ENCODE data around the gene CSDE1. TPM values are rescaled to one million over a fixed set of nuclear protein-coding genes. Genes with fewer than 3 reads are reported as not detected.

Gene CSDE1
- total and polyA plus RNA-seq, 10 donors = 102 to 1,126 (median 426) TPM

GRCh38 chr1:114746450-114747121 is 11.2 kb downstream of the CSDE1 start:
- Histone ChIP-seq H3K36me3 (peaks cover 0 to 92% (median 50%) of the 10 kb centered on the region in 6 donors), H3K9me3 (no peaks in the 10 kb centered on the region), H3K27ac (no peak overlapping the region), H3K4me3 (no peak overlapping the region), H3K27me3 (replicated peaks in 1 of 7) (no peaks in the 10 kb centered on the region), H3K4me1 (peaks cover 15 to 100% (median 73%) of the 10 kb centered on the region in 6 donors)
- TF ChIP-seq POLR2AphosphoS5 (IDR thresholded peaks at IDR 0.05) (no peak), POLR2A (IDR thresholded peaks at IDR 0.05) (no peak), CTCF (IDR thresholded peaks at IDR 0.05 in 8 of 11, conservative IDR thresholded peaks at IDR 0.05 in 3 of 11) (no peak)
- no peak for DNase-seq
- WGBS, 5 donors = 75 to 86% (median 81%) methylated on average over 6 of the region's 6 CpGs
- intact Hi-C loops (cut with DNase I; ENCODE audit: low total_unique reads) = no loop called here

GRCh38 chr1:114745291-114745690 is 12.5 kb downstream of the CSDE1 start:
- H3K4me1 ChIP-seq = peaks cover 4 to 99% (median 63%) of the 10 kb centered on the region in 6 donors
- H3K9me3 ChIP-seq = no peaks in the 10 kb centered on the region
- peaks cover 0 to 100% (median 52%) of the 10 kb centered on the region in 6 donors for H3K36me3 ChIP-seq
- H3K27ac ChIP-seq = no peak overlapping the region
- DNase-seq = no peak
- 46 to 70% (median 58%) methylated on average over 2 of the region's 2 CpGs for WGBS, 5 donors
- no peak overlapping the region for H3K4me3 ChIP-seq
- no peaks in the 10 kb centered on the region for H3K27me3 ChIP-seq (replicated peaks in 1 of 7)
- TF ChIP-seq CTCF (IDR thresholded peaks at IDR 0.05 in 8 of 11, conservative IDR thresholded peaks at IDR 0.05 in 3 of 11) (no peak), POLR2AphosphoS5 (IDR thresholded peaks at IDR 0.05) (no peak), POLR2A (IDR thresholded peaks at IDR 0.05) (no peak)
- intact Hi-C loops (cut with DNase I; ENCODE audit: low total_unique reads) = no loop called here

GRCh38 chr1:114741963-114742746 is 15.6 kb downstream of the CSDE1 start:
- 95 to 97% (median 96%) methylated on average over 11 of the region's 11 CpGs for WGBS, 5 donors
- no peaks in the 10 kb centered on the region for H3K9me3 ChIP-seq
- TF ChIP-seq POLR2AphosphoS5 (IDR thresholded peaks at IDR 0.05) = no peak
- TF ChIP-seq CTCF (IDR thresholded peaks at IDR 0.05 in 8 of 11, conservative IDR thresholded peaks at IDR 0.05 in 3 of 11) = no peak
- TF ChIP-seq POLR2A (IDR thresholded peaks at IDR 0.05) = no peak
- no peak overlapping the region for H3K27ac ChIP-seq
- H3K27me3 ChIP-seq (replicated peaks in 1 of 7) = no peaks in the 10 kb centered on the region
- intact Hi-C loops (cut with DNase I; ENCODE audit: low total_unique reads) = no loop called here
- no peak for DNase-seq
- H3K36me3 ChIP-seq = peaks cover 0 to 100% (median 56%) of the 10 kb centered on the region in 6 donors
- H3K4me1 ChIP-seq = peaks cover 0 to 74% (median 34%) of the 10 kb centered on the region in 6 donors
- H3K4me3 ChIP-seq = no peak overlapping the region

- DNase-seq = no peak
- no peak for TF ChIP-seq POLR2AphosphoS5 (IDR thresholded peaks at IDR 0.05)
- no peak for TF ChIP-seq POLR2A (IDR thresholded peaks at IDR 0.05)
- TF ChIP-seq CTCF (IDR thresholded peaks at IDR 0.05 in 8 of 11, conservative IDR thresholded peaks at IDR 0.05 in 3 of 11) = no peak
- Histone ChIP-seq H3K4me1 (peaks cover 0 to 55% (median 18%) of the 10 kb centered on the region in 6 donors), H3K27ac (no peak overlapping the region), H3K9me3 (no peaks in the 10 kb centered on the region), H3K27me3 (replicated peaks in 1 of 7) (no peaks in the 10 kb centered on the region), H3K4me3 (no peak overlapping the region), H3K36me3 (peaks cover 0 to 100% (median 64%) of the 10 kb centered on the region in 6 donors)
- 92 to 100% (median 94%) methylated on average over 1 of the region's 1 CpG for WGBS, 5 donors
- intact Hi-C loops (cut with DNase I; ENCODE audit: low total_unique reads) = no loop called here
These were observed 17.5 kb downstream of the CSDE1 start for GRCh38 chr1:114740331-114740730.

All from spleen (tissue), 11 donors.